ENCODE measurements around the gene CD69.

- TF ChIP-seq CTCF (IDR thresholded peaks at IDR 0.05) (no peak), POLR2A (IDR thresholded peaks at IDR 0.05) (no peak)
These were observed 2.3 kb upstream of the CD69 start for GRCh38 chr12:9763025-9763424.

Measured in thyroid gland (tissue), 4 donors.